Cardiac fibroblast (primary cell): ENCODE data around the gene DIP2A.

Experiments
- DNase-seq, 2 donors: peaks; one replicate each; pipeline versions ENCODE4 v3.0.0 to v3.0.0-alpha.2; 2010; ENCODE audit warnings: low read depth in 2 of 2
- H3K4me3 ChIP-seq, 2 donors: replicated peaks in 1 of 2; 1 replicate in 1 of 2; 2 replicates in 1 of 2; pipeline ENCODE4 v1.5.1; 2011; ENCODE audit warnings: low read depth in 2 of 2, low read length in 2 of 2, mild to moderate bottlenecking in 2 of 2, moderate library complexity in 1 of 2
- CTCF ChIP-seq: IDR thresholded peaks from one replicate; pipeline ENCODE4 v1.5.1; 2011; ENCODE audit warnings: low read depth, mild to moderate bottlenecking, low read length, inconsistent platforms

Gene DIP2A

DNA sequence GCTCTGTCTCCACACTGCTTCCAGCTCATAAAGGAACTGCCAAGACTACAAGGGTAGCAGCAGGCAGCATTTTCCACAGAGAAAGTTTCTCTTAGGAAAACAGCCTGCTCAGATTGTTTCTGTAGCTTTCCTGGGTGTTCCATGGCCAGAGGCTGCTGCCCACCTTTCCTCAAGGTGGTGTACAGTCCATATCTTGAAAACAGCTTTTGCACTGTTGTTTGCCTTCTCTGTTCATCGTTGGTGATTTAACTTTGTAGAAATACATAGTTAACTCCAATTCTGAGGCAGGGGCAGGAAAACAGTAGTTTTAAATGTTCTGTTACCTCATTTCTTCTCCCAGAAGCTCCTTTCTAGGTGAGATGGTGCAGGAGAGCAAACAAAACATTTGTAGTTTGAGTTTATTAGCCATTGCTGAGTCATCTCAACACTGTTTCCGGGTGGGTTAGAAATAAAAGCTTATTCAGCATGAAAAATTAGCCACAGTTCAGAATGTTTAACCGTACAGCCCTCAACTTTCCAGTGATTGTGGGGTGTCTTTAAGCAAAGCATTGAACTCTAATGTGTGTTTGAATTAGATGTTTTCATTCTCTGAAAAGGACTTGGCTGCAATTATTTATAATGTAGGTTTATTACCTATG, 41.7 kb downstream of the DIP2A start:
- peak; percentile 19 to 39 for DNase-seq
- no peak for TF ChIP-seq CTCF
- no peak overlapping the region for H3K4me3 ChIP-seq

DNA sequence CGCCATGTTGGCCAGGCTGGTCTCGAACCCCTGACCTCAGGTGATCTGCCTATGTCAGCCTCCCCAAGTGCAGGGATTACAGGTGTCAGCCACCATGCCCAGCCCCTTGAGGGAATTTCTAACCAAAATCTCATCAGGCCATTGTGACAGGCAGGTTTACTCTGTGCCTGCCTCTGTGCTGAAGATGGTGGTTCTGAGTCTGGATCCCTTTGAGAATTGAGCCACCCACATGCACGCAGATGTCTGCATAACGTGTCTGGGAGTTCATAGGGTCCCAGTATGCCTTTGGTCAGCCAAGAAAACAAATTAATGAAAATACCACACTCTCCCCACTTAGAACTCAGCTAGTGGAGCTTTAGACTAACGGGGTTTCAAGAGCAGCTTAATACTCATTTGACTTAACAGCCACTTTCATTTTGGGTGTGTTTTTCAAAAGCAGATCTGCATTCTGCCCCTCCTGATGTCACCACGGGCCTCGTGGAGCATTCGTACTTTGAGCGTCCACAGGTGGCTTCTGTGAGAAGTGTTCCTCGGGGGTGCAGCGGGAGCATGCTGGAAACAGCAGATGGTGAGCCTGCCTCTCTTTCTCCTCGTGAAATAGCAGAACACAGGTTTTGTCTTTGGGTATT, 45.3 kb downstream of the DIP2A start:
- no peak overlapping the region for H3K4me3 ChIP-seq
- TF ChIP-seq CTCF: no peak
- DNase-seq: no peak

GRCh38 chr21:46504666-46505065, 46.0 kb downstream of the DIP2A start:
- TF ChIP-seq CTCF: no peak
- no peak overlapping the region for H3K4me3 ChIP-seq
- DNase-seq: no peak

- DNase-seq: no peak
- no peak for TF ChIP-seq CTCF
- H3K4me3 ChIP-seq: no peak overlapping the region
Measured at GRCh38 chr21:46507562-46507961, 48.9 kb downstream of the DIP2A start.

DNA sequence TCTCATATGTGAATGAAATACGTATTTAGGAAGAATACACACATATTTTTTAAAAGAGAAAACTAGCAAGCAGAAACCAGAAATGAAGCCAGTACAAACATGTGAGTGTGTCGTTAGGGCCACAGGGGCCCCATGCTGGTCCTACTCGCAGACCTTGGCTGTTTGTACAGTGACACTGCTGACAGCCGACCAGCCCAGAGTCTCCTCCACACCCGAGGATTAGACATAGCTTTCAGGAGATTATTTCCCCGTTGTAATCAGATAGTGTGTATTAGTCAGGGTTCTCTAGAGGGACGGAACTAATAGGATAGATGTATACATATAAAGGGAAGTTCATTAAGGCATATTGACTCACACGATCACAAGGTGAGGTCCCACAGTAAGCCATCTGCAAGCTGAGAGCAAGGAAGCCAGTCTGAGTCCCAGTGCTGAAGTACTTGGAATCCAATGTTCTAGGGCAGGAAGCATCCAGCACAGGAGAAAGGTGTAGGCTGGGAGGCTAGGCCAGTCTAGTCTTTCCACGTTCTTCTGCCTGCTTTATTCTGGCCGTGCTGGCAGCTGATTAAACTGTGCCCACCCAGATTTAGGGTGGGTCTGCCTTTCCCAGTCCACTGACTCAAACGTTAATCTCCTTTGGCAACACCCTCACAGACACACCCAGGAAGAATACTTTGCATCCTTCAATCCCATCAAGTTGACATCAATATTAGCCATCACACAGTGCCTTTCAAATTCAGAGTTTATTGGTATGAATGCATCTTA, 51.2 kb downstream of the DIP2A start:
- peak in 1 of 2 donors; percentile 85 for DNase-seq
- TF ChIP-seq CTCF: no peak
- H3K4me3 ChIP-seq: no peak overlapping the region

DNA sequence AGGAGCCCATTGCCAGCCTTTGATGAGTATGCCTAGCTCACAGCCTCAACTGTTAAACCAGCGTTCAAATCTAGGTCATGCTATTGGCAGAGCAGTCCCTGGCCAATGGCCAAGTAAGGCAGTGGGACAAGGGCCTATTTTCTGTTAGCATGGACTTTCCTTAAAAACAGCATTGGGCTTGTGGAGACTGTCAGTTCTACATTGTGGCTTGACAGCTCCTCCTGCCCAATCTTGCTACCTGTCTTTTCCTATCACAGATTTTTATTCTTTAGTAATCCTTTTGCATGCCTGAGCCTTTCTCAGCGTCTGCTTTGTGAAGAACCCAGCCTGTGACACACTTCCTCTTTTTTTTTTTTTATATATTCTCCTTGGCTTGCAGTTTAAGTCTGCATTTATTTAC, 56.4 kb downstream of the DIP2A start:
- no peak for TF ChIP-seq CTCF
- peak; percentile 59 to 62 for DNase-seq
- no peak overlapping the region for H3K4me3 ChIP-seq
